ENCODE measurements around the gene CXorf58. TPM values are rescaled to one million over a fixed set of nuclear protein-coding genes. Genes with fewer than 3 reads are reported as not detected.

Gene CXorf58
- total and polyA plus RNA-seq, 2 of the 4 experiments (the other 2 are of a cell fraction), result not detected

GRCh38 chrX:23932046-23932445 is 24.2 kb downstream of the CXorf58 start:
- in situ Hi-C loops (cut with MboI; ENCODE audit: low sequenced_read_pairs), result no loop called here
- intact Hi-C loops (cut with micrococcal nuclease), result no loop called here

More at GRCh38 chrX:23932046-23932445, 24.2 kb downstream of the CXorf58 start:
- Histone ChIP-seq H3K27me3 (ENCODE audit: control insufficient read depth, insufficient read depth, low read length) (no peaks in the 10 kb centered on the region; the same call in 1 of the 2 replicates), H3K79me1 (ENCODE audit: low read depth in 1 of 2, low read length in 2 of 2) (no peaks in the 10 kb centered on the region), H3K18ac (ENCODE audit: low read depth, low read length) (no peak overlapping the region), H2BK15ac (ENCODE audit: low read depth, low read length) (no peak overlapping the region), H4K20me1 (ENCODE audit: insufficient read depth, low read length) (no peaks in the 10 kb centered on the region), H3K14ac (replicated peaks; ENCODE audit: low read depth, low read length) (no peak overlapping the region), H2AK9ac (replicated peaks; ENCODE audit: low read depth, low read length, poor library complexity) (no peak overlapping the region), H3K23ac (ENCODE audit: low read depth, low read length) (no peak overlapping the region), H3K56ac (ENCODE audit: extremely low read depth, insufficient read depth, low read length) (no peak overlapping the region), H3K4me1 (ENCODE audit: control insufficient read depth, insufficient read depth, low read length) (no peaks in the 10 kb centered on the region), H2AFZ (replicated peaks; ENCODE audit: low read length, poor library complexity) (no peak overlapping the region), H3K36me3 (ENCODE audit: control insufficient read depth, insufficient read depth, low read length) (no peaks in the 10 kb centered on the region), H3K4me3 (ENCODE audit: insufficient read depth, low read depth, low read length) (no peak overlapping the region), H4K5ac (ENCODE audit: low read depth, low read length) (no peak overlapping the region), H3K27ac (ENCODE audit: insufficient read depth, low read length) (no peak overlapping the region), H3K4ac (ENCODE audit: low read depth, low read length) (no peak overlapping the region), H2AK5ac (ENCODE audit: low read depth, low read length) (no peak overlapping the region), H3K9me3 (ENCODE audit: control insufficient read depth, insufficient read depth, low read length) (no peaks in the 10 kb centered on the region), H4K91ac (ENCODE audit: insufficient read depth, low read depth, low read length) (no peak overlapping the region), H3K4me2 (ENCODE audit: low read depth, low read length) (no peak overlapping the region), H2BK5ac (ENCODE audit: low read depth, low read length, poor library complexity, severe bottlenecking) (no peak overlapping the region), H2BK20ac (ENCODE audit: low read depth, low read length) (no peak overlapping the region), H4K8ac (ENCODE audit: low read depth in 2 of 2, low read length in 2 of 2) (no peak overlapping the region), H2BK120ac (ENCODE audit: low read depth, low read length) (no peak overlapping the region), H3K9me1 (ENCODE audit: insufficient read depth, low read length) (no peaks in the 10 kb centered on the region), H3K9ac (ENCODE audit: low read depth, low read length) (no peak overlapping the region)
- no peak for TF ChIP-seq BHLHE40 (IDR thresholded peaks at IDR 0.05; ENCODE audit: low read depth, low read length)
- TF ChIP-seq ELK1 (IDR thresholded peaks at IDR 0.05; ENCODE audit: borderline replicate concordance, low read depth, low read length), result no peak
- CTCF ChIA-PET, result no interaction called here
- POLR2A ChIA-PET (ENCODE audit: unreplicated experiment), result no interaction called here
- dilution Hi-C loops (cut with HindIII; ENCODE audit: low sequenced_read_pairs, unreplicated experiment), result no loop called here
- DNase-seq (no peak), ATAC-seq (ENCODE audit: low read depth) (no peak)
- no TSS peak for BruUV-seq (replicated peaks)
- no CpG with 5 or more reads among the region's 1 CpG for WGBS, 2 experiments (ENCODE audit: extremely low coverage in 2 of 2, insufficient read length in 1 of 2)

All from IMR-90 (cell line).